SK-N-SH treated with all-trans-retinoic acid at 6 μM for 48 hours (cell line): ENCODE results near the gene ZNF892.

ENCODE experiments used
- ATAC-seq: fragments of 200-7000 bp; cut with Tn5 transposase; 3 replicates; pipeline ENCODE4 v1.9.1; 2020; ENCODE audit warnings: mild to moderate bottlenecking, moderate library complexity
- ARNTL ChIP-seq: fragments of 450-650 bp; formaldehyde crosslinking; IDR thresholded peaks from 2 replicates; pipeline ENCODE4 v1.5.0; 2020; ENCODE audit warnings: low read depth, mild to moderate bottlenecking, moderate library complexity, borderline replicate concordance
- CREB5 ChIP-seq: fragments of 250-450 bp; sonication (Bioruptor Pico); IDR thresholded peaks from 2 replicates; pipeline ENCODE4 v1.5.1; 2020; ENCODE audit warnings: low read depth, mild to moderate bottlenecking, moderate library complexity
- CSDC2 ChIP-seq: fragments of 250-450 bp; sonication (Bioruptor Pico); IDR thresholded peaks from 2 replicates; pipeline ENCODE4 v1.5.0; 2020; ENCODE audit warnings: mild to moderate bottlenecking, moderate library complexity
- CSRNP3 ChIP-seq: fragments of 250-450 bp; sonication (Bioruptor Pico); IDR thresholded peaks from 2 replicates; pipeline ENCODE4 v1.5.1; 2021; ENCODE audit warnings: mild to moderate bottlenecking, moderate library complexity
- GLIS3 ChIP-seq: fragments of 250-450 bp; sonication (Bioruptor Pico); IDR thresholded peaks from 2 replicates; pipeline ENCODE4 v1.5.0; 2020; ENCODE audit warnings: mild to moderate bottlenecking, moderate library complexity
- OSR1 ChIP-seq: fragments of 250-450 bp; sonication (Bioruptor Pico); IDR thresholded peaks from 2 replicates; pipeline ENCODE4 v1.8.0; 2022; ENCODE audit warnings: moderate library complexity, mild to moderate bottlenecking, inconsistent platforms
- POU6F1 ChIP-seq: fragments of 250-450 bp; sonication (Bioruptor Pico); IDR thresholded peaks from 2 replicates; pipeline ENCODE4 v1.8.0; 2021; ENCODE audit warnings: low read depth, mild to moderate bottlenecking, moderate library complexity, borderline replicate concordance
- PPARA ChIP-seq: fragments of 250-450 bp; sonication (Bioruptor Pico); IDR thresholded peaks from 2 replicates; pipeline ENCODE4 v1.5.0; 2020; ENCODE audit warnings: mild to moderate bottlenecking, borderline replicate concordance
- RARB ChIP-seq: fragments of 250-450 bp; sonication (Bioruptor Pico); IDR thresholded peaks from 2 replicates; pipeline ENCODE4 v1.8.0; 2021; ENCODE audit warnings: mild to moderate bottlenecking, moderate library complexity
- TCF4 ChIP-seq: fragments of 250-450 bp; sonication (Bioruptor Pico); IDR thresholded peaks from 2 replicates; pipeline ENCODE4 v1.8.0; 2021; ENCODE audit warnings: mild to moderate bottlenecking, moderate library complexity, borderline replicate concordance
- TOX ChIP-seq: fragments of 250-450 bp; sonication (Bioruptor Pico); IDR thresholded peaks from 2 replicates; pipeline ENCODE4 v1.8.0; 2021; ENCODE audit warnings: mild to moderate bottlenecking, moderate library complexity, borderline replicate concordance
- TSHZ2 ChIP-seq: fragments of 250-450 bp; sonication (Bioruptor Pico); IDR thresholded peaks from 2 replicates; pipeline ENCODE4 v1.5.0; 2020; ENCODE audit warnings: mild to moderate bottlenecking, moderate library complexity
- ZC3H10 ChIP-seq: fragments of 250-450 bp; sonication (Bioruptor Pico); IDR thresholded peaks from 2 replicates; pipeline ENCODE4 v1.5.1; 2021; ENCODE audit warnings: mild to moderate bottlenecking, moderate library complexity
- ZFP3 ChIP-seq: fragments of 250-450 bp; sonication (Bioruptor Pico); IDR thresholded peaks from 2 replicates; pipeline ENCODE4 v1.5.0; 2020; ENCODE audit warnings: mild to moderate bottlenecking, moderate library complexity
- ZFP30 ChIP-seq: fragments of 450-650 bp; formaldehyde crosslinking; IDR thresholded peaks from 2 replicates; pipeline ENCODE4 v1.5.0; 2022; ENCODE audit warnings: mild to moderate bottlenecking, moderate library complexity
- ZNF70 ChIP-seq: fragments of 450-650 bp; formaldehyde crosslinking; IDR thresholded peaks from 2 replicates; pipeline ENCODE4 v1.5.0; 2020; ENCODE audit warnings: mild to moderate bottlenecking, moderate library complexity

The ZNF892 gene

GRCh38 chr2:95159690-95160449, 47.5 kb upstream of the ZNF892 start, which contains the start of gene ZNF514 (continued):
- TF ChIP-seq CSRNP3 (CRISPR knock-in tag): no peak
- TF ChIP-seq OSR1: no peak
- no peak for TF ChIP-seq CREB5 (CRISPR knock-in tag)

- TF ChIP-seq ARNTL (CRISPR knock-in tag) (no peak), ZC3H10 (CRISPR knock-in tag) (no peak), ZFP30 (CRISPR knock-in tag) (no peak), TOX (no peak), POU6F1 (CRISPR knock-in tag) (no peak), TCF4 (CRISPR knock-in tag) (no peak), ZFP3 (CRISPR knock-in tag) (no peak), ZNF70 (CRISPR knock-in tag) (no peak), RARB (CRISPR knock-in tag) (no peak), PPARA (CRISPR knock-in tag) (no peak), TSHZ2 (CRISPR knock-in tag) (no peak), GLIS3 (CRISPR knock-in tag) (no peak)
- ATAC-seq: peak; percentile 42; the same call in 2 of the 3 replicates
Observed at GRCh38 chr2:95165030-95165370, 42.3 kb upstream of the ZNF892 start.

- TF ChIP-seq ZFP30 (CRISPR knock-in tag): no peak
- TF ChIP-seq CSDC2 (CRISPR knock-in tag): peak; percentile 68; the same call in 1 of the 2 replicates
- peak; percentile 99 for ATAC-seq
Observed at GRCh38 chr2:95165371-95166064, 41.8 kb upstream of the ZNF892 start, which contains the start of gene ZNF2. TSS of gene ZNF2 (plus strand) at chr2:95165809. CDS start at chr2:95176227, 10,418 bp downstream.

GRCh38 chr2:95166065-95166763, 41.1 kb upstream of the ZNF892 start:
- TF ChIP-seq PPARA (CRISPR knock-in tag): no peak
- 0 out of 2 replicates have a peak, but pooled peaks have one; percentile 31 for TF ChIP-seq CSRNP3 (CRISPR knock-in tag)
- TF ChIP-seq POU6F1 (CRISPR knock-in tag): no peak
- TF ChIP-seq, all 23 proteins: peak for 1
- ATAC-seq: peak; percentile 36
